Neural progenitor cell (in vitro differentiated cells): Measurements from ENCODE around the gene IFRD2.

Experiments
- EZH2 ChIP-seq: fragments of 200-600 bp; sonication (generic); IDR thresholded peaks from 2 replicates; pipeline ENCODE4 v1.6.1; 2017; ENCODE audit warnings: antibody characterized with exemption, mild to moderate bottlenecking, moderate library complexity
- EZH2phosphoT487 ChIP-seq: fragments of 200-600 bp; sonication (generic); IDR thresholded peaks from 2 replicates; pipeline ENCODE4 v1.6.1; 2017; ENCODE audit warnings: antibody characterized with exemption
- TF ChIP-seq, protein P1 (sequence below): fragments of 200-600 bp; sonication (generic); IDR thresholded peaks from 2 replicates; pipeline ENCODE4 v1.5.1; 2017; ENCODE audit warnings: antibody characterized with exemption, mild to moderate bottlenecking

DNA sequence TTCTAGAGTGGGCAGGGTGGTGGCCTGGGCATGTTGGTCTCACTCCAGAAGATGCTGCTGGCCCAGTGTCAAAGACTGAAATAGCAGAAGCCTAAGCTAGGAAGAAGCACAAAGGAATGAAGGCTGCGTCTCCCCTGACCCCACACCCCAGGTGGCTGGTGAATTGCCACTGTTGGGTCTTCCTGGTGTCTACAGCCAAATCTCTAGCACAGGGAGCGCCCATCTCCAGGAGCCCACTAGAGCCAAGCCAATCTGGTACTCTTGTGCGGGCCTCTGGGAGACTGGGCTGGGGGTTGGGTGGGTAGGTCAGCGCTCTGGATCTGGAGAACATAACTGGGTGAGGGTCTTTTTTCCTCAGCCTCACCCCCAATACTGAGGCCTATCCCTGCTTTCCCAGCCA is 34.9 kb upstream of the IFRD2 start:
- TF ChIP-seq EZH2: no peak
- TF ChIP-seq, protein P1, sequence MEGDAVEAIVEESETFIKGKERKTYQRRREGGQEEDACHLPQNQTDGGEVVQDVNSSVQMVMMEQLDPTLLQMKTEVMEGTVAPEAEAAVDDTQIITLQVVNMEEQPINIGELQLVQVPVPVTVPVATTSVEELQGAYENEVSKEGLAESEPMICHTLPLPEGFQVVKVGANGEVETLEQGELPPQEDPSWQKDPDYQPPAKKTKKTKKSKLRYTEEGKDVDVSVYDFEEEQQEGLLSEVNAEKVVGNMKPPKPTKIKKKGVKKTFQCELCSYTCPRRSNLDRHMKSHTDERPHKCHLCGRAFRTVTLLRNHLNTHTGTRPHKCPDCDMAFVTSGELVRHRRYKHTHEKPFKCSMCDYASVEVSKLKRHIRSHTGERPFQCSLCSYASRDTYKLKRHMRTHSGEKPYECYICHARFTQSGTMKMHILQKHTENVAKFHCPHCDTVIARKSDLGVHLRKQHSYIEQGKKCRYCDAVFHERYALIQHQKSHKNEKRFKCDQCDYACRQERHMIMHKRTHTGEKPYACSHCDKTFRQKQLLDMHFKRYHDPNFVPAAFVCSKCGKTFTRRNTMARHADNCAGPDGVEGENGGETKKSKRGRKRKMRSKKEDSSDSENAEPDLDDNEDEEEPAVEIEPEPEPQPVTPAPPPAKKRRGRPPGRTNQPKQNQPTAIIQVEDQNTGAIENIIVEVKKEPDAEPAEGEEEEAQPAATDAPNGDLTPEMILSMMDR: no peak
- no peak for TF ChIP-seq EZH2phosphoT487
